MV-4-11 (cell line): Measurements from ENCODE around the gene ALK.

Experiments used
- DNase-seq: peaks from one replicate; lab custom pipeline; 2025; lab: John Stamatoyannopoulos, UW

ALK gene

DNA sequence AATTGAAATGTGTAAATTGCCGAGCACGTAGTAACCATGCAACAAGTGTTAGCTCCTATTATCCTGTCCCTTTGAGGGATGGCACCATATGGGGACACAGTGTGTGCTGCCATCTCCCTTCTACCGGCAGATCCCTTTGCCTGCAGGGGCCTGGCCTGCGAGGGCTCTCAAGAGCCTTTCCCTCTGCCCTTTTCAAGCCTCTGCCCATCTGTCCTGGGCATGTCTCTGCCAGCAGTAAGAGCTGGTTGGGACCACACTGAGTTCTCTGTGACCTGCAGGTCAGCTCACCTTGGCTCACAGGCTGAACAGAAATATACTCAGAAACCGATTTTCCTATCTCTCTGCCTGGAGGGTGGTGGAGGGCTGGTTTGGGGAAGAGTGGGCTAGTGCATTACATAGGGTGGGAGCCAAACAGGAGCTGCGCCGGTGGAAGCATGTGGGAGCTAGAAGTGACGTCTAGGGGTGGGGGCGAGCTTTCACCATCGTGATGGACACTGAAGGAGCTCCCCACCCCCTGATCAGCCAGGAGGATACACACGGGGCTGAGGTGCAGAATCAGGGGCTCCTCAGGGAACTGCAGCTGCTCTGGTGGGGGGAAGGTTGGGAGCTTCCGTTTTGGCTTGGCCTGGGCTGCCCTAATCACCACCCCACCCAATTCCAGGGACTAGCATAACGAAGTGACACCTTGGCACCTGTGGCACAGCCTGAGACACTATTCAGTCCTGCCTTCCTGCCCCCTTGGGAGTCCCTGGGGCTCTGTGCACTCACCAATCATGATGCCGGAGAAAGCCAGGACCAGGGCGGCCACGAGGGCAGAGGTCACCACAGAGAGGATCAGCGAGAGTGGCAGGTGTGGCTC is 696.5 kb downstream of the ALK start:
- DNase-seq = no peak

DNA sequence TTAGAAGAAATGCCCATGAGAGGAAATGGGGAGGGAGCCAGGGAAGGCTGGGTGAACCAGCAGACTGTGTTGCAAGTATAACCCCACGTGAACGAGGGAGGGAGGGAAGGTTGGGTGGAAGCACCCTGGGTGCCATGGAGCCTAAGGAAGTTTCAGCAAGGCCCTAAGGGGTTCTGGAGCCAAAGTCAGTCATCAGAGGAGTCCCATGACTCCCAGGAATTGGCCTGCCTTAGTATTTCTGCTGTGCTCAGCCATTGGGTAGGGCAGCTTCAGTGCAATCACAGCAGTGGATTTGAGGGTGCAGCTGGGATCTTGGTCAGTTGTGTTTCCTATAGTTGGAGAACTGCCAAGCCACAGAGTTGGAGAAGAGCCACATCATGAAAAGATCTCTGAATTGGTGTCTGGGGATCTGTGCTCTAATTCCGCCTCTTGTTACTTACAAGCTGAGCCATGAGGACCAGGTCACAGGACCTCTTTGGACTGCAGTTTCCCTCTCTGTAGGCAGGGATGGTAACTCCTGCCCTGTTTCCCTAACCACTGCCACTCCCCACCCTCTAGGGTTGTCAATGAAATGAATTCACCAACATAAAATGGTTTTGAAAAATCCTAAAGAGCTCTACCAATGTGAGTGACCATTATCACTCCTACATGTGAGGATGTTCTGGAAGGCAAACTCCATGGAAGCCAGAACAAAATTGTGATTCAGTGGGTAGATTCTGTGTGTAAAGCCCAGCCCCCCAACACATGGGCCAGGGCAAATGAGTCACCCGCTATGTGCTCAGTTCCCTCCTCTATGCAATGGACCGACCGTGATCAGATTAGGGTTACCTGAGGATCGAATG is 697.3 kb downstream of the ALK start:
- peak; percentile 47 for DNase-seq

DNA sequence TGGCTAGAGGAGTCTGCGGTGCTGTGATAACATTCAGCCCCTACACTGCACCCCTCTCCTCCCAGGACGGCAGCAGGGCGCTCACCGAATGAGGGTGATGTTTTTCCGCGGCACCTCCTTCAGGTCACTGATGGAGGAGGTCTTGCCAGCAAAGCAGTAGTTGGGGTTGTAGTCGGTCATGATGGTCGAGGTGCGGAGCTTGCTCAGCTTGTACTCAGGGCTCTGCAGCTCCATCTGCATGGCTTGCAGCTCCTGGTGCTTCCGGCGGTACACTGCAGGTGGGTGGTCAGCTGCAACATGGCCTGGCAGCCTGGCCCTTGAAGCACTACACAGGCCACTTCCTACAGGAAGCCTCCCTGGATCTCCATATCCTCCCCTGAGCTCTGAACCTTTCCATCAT is 698.1 kb downstream of the ALK start:
- no peak for DNase-seq

DNA sequence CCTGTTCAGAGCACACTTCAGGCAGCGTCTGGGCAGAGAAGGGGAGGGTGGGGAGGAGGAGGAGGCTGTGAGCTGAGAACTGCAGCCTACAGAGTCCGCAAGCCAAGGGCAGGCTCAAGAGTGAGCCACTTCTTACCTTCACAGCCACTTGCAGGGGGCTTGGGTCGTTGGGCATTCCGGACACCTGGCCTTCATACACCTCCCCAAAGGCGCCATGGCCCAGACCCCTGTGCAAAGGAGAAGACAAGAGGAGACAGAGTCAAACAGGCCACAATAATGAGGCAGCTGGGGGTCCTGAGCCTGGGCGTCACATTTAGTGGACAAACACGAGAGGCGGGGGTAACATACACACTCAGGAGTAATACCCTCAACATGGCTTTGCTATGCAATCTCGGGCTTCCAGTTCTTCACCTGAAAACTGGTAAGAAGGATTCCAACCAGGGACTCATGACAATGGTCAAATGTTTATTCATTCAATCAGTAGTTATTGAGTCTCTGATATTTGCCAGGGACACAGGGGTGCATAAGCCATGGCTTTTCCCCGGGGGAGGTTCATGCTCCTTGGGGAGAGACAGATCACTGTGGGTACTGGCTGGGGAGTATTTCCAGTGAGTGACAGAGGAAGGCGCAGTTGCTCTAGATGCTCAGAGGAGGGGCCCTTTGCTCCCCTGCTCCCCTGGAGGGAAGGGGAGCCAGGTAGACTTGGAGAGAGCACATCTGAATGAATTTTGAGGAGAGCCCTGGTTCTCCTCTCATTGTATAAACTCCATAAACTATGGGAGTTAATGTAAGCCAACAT is 698.8 kb downstream of the ALK start:
- DNase-seq = no peak

DNA sequence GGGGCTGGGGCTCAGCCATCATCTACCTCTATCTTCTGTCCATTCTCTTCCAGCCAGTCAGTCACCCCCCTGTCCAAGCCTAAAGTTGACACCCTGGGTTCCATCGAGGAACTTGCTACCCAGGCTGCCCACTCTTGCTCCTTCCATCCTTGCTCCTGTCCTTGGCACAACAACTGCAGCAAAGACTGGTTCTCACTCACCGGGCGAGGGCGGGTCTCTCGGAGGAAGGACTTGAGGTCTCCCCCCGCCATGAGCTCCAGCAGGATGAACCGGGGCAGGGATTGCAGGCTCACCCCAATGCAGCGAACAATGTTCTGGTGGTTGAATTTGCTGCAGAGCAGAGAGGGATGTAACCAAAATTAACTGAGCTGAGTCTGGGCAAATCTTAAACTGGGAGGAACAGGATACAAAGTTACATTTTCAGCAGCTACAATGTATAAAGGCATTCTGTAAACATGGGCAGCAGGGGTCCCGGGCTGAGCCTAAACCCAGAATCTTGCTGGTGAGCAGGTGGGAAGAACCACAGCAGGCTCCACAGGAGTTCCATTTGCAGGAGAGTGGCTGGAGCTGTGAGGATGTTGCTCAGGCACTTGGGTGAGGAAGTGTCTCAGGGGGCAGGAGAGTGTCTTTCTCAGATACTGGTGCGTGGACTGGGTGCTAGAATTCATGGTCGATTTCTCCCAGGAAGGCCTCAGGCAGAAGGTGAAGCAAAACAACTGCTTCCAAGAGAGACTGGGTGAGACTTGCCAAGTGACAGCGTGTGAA is 700.7 kb downstream of the ALK start:
- no peak for DNase-seq

DNA sequence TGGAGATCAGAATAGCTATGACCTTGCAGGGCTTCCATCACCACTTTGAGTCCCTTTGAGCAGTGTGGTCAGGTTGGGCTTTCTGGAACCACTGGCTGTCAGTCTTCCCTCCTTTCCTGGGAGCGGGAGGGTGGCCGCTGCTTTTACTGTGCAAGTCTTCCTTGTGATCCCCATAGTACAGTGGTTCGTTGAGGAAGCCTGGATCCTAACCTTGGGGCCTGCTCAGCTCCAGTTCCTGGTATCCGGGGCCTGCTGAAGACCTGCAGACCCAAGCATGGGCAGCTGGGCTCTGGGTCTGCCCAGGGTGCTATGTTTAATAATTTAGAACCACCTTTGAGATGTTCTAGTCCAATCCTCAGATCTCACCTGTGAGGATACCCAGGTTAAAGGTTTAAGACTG is 702.0 kb downstream of the ALK start:
- DNase-seq = no peak

DNA sequence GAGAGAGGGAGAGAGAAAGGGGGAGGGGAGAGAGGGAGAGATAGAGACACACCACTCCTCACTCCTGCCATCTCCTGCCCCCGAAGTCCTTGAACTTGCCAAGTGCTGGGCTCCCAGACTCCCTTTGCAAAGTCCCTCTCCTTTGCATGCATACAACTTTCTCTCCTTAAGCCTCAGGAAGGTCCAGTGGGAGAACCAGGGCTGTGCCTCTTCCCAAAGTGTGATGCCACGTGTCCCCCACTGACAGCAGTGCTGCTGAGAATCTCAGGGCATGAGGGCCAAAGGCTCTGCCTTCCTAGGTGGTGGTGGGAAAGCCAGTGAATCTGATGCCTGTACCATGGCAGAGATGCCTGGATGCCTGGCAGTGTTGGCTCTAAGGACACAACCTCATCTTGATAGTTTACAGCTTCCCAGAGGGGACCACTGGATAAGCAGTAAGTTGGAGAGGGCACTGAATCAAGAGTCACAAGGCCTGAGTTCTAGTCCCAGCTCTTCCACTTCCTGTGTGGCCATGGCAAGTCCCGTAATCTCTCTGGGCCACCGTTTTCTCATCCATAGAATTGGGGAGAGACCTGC is 702.7 kb downstream of the ALK start:
- no peak for DNase-seq

DNA sequence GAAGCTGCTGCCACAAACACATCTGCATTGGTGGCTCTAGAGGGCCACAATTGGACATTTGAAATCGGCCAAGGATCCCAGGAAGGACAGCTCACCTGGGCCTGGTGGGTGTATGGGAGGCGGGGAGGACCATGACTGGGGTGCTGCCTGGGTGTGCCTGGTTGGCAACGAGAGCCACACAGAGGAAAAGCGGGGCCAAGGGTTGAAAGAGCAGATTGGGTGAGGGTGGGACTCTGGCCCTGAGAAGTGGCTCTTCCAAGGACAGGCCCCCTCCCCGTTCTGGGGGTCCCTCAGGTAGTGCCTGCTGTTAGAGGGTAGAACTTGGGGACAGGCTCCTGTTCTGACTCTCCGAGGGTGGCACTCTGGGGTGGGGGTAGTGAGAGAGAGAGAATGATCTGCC is 703.3 kb downstream of the ALK start:
- DNase-seq = no peak

DNA sequence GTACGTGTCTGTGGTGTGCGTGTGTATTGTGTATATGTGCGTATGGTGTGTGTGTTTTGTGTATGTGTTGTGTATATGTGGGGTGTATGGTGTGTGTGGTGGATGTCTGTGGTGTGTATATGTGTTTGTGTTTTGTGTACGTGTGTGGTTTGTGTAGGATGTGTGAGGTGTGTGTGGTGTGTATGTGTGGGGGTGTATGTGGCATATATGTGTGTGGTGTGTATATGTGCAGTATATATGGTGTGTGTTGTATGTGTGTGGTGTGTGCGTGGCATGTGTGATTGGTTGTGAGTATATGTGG is 704.8 kb downstream of the ALK start:
- DNase-seq = no peak

DNA sequence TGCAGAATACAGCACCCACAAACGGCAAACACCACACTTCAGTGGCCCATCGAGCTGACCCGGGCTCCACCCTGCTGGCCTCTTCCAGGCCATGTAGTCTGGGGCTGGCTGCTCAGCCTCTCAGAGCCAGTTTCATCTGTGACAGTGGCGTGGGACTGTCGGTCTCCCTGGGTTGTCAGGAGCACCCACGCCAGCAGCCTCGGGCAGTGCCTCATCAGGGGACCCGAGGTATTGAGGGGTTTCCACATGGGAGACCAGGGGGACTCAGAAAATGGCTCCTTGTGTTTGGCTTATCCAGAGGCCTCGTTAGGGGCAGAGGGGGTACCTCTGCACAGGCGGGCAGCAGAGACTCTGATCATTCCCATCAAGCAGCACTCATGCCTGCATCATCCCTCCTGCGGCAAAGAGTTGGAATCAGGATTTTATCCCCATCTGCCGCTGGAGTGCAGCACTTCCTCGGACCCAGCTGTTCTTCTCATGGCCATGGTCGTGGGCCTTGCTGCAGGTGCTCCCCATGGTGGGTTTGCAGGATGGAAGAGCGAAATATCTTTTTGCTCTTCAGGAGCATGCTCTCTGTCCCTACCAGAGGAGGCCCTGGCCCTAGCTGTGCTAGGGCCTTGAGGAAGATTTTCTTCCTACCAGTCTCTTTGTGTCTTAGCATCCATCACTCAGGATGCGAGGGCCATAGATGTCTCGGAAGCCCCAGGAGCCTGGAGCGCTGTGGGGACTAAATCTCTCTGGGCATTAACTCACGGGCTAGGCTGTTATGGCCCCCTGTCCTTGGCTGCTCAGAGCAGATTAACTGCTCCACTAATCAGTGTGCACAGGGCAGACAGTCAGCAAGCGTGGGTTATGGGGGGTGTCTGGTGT is 705.4 kb downstream of the ALK start:
- DNase-seq = no peak

DNA sequence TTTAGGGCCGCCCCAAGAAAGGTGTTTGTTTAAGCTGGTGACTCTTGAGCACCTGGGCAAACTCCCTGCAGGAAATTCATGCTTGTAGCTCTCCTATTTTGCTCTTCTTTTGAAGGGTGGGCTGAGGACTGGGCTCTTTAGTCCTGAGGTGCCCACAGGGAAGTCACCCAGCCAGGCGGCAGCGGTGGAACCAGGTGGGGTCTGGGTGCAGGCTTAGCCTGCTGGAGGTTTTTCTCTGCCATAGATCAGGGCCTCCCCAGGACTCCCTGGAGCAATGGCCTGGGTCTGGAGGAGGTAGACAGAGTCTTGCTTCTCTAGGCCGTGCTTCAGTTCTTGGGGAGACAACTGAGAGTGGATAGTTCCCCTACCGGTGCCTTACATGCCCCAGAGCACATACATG is 706.3 kb downstream of the ALK start:
- no peak for DNase-seq

DNA sequence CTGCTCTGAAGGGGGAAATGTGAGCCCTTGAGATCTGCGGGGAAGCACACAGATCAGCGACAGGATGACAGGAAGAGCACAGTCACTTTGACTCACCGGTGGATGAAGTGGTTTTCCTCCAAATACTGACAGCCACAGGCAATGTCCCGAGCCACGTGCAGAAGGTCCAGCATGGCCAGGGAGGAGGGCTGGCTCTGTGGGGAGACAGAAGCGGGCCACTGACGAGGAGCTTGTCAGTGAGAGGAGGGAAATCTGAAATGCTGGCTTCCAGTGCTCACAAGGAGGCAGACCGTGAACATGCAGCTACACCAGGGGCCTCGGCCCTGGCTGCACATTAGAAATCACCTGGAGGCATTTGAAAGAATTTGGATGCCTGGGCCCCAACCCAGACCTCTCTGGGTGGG is 707.5 kb downstream of the ALK start:
- DNase-seq = no peak

DNA sequence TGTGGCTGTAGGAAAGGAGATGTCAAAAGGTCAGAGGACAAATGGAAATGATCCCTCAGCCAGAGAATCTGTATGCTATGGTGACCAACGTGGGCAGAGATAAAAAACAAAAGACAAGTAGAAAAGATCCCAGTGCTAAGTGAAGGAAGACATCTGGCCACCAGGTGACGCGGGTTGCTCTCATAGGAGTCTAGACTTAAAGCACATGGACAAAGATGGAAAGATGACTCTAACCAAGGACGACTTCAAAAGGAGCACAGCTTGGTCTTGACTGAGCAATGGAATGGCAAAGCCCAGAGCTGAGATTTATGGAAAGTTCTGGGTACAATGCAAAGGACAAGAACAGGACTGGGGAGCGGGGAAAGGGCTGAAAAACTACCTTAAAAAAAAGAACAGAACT is 709.4 kb downstream of the ALK start:
- no peak for DNase-seq

DNA sequence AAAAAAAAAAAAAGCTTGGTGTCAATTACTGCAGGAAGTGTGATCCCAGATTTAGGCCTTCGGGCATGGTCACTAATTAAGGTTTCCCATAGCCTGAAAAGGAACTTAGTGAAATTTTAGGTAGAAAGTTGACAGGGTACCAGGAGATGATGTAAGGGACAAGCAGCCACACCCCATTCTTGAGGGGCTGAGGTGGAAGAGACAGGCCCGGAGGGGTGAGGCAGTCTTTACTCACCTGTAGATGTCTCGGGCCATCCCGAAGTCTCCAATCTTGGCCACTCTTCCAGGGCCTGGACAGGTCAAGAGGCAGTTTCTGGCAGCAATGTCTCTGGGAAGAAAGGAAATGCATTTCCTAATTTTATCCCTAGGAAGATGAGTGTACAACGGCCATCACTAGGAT is 711.8 kb downstream of the ALK start:
- DNase-seq = no peak

DNA sequence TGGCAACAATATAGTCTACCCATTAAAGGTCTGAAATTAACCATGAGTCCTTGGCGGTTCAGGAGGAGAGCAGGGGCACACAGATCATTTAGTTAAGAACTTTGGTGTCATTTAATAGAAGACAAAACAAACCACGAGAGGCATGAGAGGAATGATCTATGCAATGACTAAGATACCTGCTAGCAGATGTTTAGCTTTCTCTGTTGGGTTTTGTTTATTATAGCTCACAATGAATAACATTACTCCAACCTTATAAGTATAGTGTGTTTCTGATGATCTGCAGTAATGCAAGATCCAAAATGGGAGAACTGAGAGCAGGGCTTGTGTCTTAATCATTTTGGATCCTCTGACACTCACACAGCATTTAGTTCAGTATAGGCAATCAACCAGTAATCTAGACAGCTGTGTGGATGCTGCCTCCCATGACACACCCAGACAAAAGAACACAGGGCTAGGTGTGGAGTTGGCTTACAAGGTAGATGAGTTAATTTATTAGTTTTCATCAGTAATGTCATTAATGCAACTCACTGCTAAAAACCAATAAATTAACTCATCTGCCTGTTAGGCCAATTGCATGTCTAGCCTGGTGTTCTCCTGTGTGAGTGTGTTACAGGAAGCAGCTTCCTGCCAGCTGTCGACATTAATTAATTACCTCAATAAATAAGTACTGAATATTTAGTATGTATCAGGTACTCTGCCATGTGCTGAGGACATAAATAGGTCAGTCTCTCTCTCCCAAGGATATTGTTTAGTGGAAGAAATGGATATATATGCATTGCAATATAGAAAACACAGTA is 713.8 kb downstream of the ALK start:
- DNase-seq = no peak

DNA sequence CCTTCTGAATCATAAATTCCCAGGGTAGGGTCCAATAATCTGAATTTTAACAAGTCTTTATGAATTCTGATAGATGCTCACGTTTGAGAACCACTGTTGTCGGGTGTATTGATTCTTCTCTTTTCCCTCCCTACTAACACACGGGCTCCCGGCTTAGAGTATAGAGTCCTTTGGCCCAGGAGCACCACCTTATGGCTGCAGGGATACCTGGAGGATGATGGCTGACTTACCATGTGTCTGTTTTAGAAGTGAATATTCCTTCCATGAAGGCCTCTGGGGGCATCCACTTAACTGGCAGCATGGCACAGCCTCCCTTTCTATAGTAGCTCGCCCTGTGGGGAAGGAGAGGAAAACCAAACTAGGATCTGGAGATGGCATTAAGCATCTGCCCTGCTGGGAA is 714.4 kb downstream of the ALK start:
- no peak for DNase-seq

DNA sequence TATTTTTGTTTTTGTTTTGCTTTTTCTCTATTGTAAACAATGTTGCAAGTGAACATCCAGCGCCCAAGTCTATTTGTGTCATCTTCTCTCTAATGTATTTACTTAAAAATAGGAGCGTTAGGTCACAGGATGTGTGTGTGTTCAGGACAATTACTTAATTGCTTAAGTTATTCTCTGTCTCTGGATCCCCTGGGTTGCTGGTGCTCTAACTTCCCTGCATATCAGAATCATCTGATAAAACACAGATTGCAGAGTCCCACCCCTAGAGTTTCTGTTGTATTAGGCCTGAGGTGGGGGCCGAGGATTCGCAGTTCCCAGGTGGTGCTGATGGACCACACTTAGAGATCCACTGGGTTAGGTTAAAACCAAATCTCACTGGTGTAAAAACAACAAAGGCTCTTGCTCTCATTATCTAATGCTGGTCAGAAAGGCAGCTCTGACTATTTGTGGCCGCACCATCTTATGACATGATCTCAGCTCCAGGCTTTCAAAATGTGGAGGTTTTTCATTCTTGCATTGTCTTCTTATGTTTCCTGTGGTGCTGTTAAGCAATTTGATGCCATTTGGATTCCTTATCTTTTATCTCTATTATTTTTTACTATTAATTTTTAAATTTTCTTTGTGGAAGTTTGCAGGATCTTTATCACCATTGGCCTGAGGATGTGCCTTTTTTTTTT is 718.4 kb downstream of the ALK start:
- DNase-seq = no peak

DNA sequence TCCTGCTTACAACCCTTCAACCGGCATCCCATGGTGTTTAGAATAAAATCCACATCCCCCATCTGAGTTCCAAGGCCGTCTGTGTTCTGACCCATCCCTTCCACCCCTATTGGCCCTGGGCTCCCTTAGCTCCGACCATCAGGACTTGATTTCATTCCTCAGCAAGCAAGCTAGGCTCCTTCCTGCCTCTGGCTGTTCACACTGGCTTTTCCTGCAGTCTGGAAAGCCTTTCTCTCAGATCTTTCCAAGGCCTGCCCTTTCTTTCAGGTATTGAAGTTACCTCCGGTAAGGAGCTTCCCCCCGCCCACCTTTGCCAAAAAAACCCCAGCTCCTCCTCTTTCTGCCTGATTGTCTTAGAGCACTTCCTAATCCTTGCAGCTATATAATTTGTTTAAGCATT is 719.4 kb downstream of the ALK start:
- DNase-seq = no peak
